Measurements from ENCODE around the gene LEFTY1. TPM values are rescaled to one million over a fixed set of nuclear protein-coding genes. Genes with fewer than 3 reads are reported as not detected.
"Not testable (repeated sequence)": the region's sequence is repeated elsewhere in the genome, so short reads cannot be mapped to it uniquely, and the experiment has no call there.

The LEFTY1 gene
- total RNA-seq, 6 donors from 2014 or later = 0.47 to 0.69 TPM; not detected in 4

GRCh38 chr1:225838793-225839192 is 50.2 kb downstream of the LEFTY1 start:
- Histone ChIP-seq H3K4me1 (peaks cover 4 to 15% (median 9%) of the 10 kb centered on the region in 4 donors), H3K27me3 (no peaks in the 10 kb centered on the region), H3K27ac (peak overlapping the region in 2 of 4 donors; percentile 2 to 27), H3K36me3 (peaks cover 0 to 51% (median 27%) of the 10 kb centered on the region in 4 donors), H3K4me3 (no peak overlapping the region), H3K9me3 (no peaks in the 10 kb centered on the region)
- ATAC-seq (ENCODE audit: low FRiP score in 2 of 2) (no peak), DNase-seq (no peak)
- no peak for TF ChIP-seq POLR2AphosphoS5 (IDR thresholded peaks at IDR 0.05)
- no peak for TF ChIP-seq EP300 (IDR thresholded peaks at IDR 0.05)
- TF ChIP-seq POLR2A (IDR thresholded peaks at IDR 0.05) = no peak
- no peak for TF ChIP-seq CTCF (IDR thresholded peaks at IDR 0.05)
- WGBS, 2 donors = 92% methylated on average over 10 to 14 of the region's 14 CpGs

- H3K4me3 ChIP-seq = not testable (repeated sequence)
These were observed 52.6 kb downstream of the LEFTY1 start for GRCh38 chr1:225836296-225836695.

More at GRCh38 chr1:225836296-225836695, 52.6 kb downstream of the LEFTY1 start:
- not testable (repeated sequence) for H3K27me3 ChIP-seq; DNase-seq; ATAC-seq (ENCODE audit: low FRiP score in 2 of 2); H3K9me3 ChIP-seq
- 88 to 94% methylated on average over 4 of the region's 4 CpGs for WGBS, 2 donors
- Histone ChIP-seq H3K27ac (peak overlapping the region in 2 of 4 donors; percentile 32 to 33), H3K36me3 (peaks cover 13 to 52% (median 35%) of the 10 kb centered on the region in 4 donors), H3K4me1 (peaks cover 4 to 15% (median 9%) of the 10 kb centered on the region in 4 donors)

Small RNA genes within 50 kb of the gene (small RNA-seq; reads per million reads assigned to genes)
- 0 reads per million in 4 donors for gene AL117348.1

Other genes with a start within 250 kb of the LEFTY1 start
- gene ENAH, start 236.0 kb downstream of the LEFTY1 start, total RNA-seq = 10 to 100 TPM; 10.5 to 70.3 (median 33.8) TPM
- gene SRP9, start 111.3 kb downstream of the LEFTY1 start, total RNA-seq = 100 to 1,000 TPM in 4 of 6 donors, 10 to 100 TPM in 2; 34.5 to 157 (median 125) TPM
- gene EPHX1, start 79.0 kb downstream of the LEFTY1 start, total RNA-seq = 100 to 1,000 TPM in 5 of 6 donors, 10 to 100 TPM in 1; 82.8 to 205 (median 141) TPM
- gene TMEM63A, start 6.8 kb downstream of the LEFTY1 start, total RNA-seq = 100 to 1,000 TPM in 4 of 6 donors, 10 to 100 TPM in 2; 57.9 to 244 (median 105) TPM
- 100 to 1,000 TPM in 1 of 6 donors, 10 to 100 TPM in 5; 49.4 to 115 (median 69.6) TPM for gene PYCR2, start 35.1 kb upstream of the LEFTY1 start, total RNA-seq
- gene LEFTY2, start 52.1 kb upstream of the LEFTY1 start, total RNA-seq = 1 to 10 TPM in 1 of 6 donors, under 1 TPM in 3, not detected in 2; 0.44 to 2.9 (median 0.76) TPM
- 10 to 100 TPM; 12.1 to 27.8 (median 18.3) TPM for gene SDE2, start 110.2 kb upstream of the LEFTY1 start, total RNA-seq
- gene H3-3A, start 173.6 kb upstream of the LEFTY1 start, total RNA-seq = 100 to 1,000 TPM; 148 to 453 (median 419) TPM

Data from upper lobe of left lung (tissue), 6 donors.